Measurements from ENCODE around the gene PANX1.

The PANX1 gene

DNA sequence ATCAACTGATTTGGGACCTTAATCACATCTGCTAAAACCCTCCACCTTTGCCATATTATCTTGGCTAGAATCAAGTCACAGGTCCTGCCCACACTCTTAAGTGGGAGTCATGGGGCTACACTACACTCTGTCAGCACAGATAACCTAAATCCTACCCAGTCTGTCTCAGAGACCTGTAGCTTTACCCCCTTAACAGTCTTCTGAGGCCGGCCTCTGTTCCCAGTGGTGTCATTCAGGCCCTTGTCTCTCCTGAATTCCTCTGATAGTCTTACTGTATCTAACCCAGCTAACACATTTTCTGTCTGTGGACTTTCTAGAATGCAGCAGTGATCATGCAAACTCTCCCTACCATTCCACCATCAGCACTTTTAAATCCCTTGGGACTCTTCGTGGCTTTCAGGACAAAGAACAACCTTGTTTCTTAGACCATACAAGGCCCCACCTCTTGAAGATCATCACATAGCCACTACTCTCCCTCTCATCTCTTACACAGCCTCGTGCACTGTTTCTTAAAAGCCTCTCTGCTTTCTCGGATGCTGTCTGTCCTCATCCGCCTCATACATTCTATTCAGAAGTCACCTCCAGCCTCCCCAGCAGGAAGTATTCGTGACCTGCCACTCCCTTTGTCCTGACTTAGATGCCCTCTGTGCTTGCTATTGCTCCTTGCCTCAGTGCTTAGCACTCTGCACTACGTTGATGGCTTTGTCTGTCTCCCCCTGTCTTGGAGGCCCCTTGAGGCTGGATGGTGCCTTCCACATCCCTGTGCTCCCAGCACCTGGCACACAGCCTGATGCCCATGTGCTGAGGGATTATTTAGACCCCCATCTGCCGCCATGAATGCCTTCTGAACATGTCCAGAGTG, 57.9 kb downstream of the PANX1 start:
- no peak for DNase-seq

DNA sequence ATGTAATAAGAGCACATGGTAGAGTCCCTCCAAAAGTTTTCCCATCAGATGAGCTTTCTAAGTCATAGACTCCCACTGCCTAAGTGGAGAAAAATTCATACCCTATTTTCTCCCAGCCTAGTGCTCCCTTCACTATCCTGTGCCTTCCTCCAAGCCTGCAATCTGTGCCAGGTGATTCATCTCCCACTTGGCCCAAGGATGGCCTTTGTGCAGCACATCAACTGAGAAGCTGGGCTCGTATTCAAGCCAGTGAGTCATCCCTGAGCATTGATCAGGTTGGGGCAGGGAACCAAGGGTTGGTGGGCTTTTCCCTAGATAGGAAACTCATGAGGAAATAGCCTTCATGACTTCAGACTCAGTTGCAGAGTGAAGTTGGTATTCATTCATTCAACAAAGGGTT, 64.6 kb downstream of the PANX1 start:
- no peak for DNase-seq

DNA sequence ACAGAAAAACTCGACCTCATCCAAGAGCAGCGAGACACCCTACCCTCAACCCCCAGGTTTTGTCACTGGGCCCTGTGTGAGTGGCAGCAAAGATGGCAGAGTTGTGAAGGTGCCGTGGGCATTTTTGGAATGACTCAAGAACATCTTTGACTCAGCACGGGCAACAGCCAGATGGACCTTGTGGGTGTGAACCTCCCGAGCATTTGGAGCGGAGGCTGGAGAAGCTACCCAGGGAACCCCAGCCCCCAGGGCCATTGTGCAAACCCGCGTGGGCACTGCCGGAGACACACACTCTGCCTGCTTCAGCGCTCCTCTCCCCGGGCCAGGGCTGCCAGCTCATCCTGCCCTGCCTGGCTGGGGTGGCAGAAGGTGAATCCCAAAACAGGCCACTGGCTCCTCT, 66.1 kb downstream of the PANX1 start:
- DNase-seq = no peak

DNA sequence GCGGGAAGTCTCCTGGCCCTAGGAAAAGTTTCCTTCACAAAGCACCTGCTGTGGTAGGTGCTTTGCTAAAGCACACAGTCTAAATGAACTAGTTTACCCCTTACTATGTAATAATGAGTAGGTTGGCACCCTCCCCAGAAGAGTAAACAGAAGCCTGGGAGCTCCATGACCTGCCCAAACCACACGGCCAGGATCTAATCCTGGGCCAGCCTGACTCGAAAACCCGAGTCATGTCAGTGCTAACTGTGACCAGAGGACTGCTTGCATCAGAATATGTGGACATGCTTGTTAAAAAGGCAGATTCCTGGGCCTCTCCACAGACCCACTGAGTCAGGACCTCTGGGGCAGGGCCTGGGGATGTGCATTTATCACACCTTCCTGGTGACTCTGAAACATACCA, 67.7 kb downstream of the PANX1 start:
- no peak for DNase-seq

DNA sequence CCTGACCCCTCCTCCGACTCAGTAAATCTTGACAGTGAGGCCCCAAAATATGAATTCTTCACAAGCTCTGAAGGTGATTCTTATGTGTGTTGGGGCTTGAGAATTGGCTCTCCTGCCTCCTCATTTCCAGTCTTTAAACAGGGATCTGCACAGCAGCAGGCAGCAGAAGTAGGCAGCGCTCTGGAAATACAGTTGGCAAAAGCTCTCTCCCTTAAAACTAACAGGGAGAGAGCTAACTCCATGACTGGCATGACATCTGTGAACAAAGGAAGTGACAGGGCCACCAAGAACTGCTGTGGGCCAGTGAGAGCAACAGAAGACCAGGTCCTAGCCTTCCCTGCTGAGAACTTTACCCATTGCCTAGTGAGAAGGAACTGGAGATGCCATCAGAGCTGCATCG, 70.1 kb downstream of the PANX1 start:
- DNase-seq = no peak

DNA sequence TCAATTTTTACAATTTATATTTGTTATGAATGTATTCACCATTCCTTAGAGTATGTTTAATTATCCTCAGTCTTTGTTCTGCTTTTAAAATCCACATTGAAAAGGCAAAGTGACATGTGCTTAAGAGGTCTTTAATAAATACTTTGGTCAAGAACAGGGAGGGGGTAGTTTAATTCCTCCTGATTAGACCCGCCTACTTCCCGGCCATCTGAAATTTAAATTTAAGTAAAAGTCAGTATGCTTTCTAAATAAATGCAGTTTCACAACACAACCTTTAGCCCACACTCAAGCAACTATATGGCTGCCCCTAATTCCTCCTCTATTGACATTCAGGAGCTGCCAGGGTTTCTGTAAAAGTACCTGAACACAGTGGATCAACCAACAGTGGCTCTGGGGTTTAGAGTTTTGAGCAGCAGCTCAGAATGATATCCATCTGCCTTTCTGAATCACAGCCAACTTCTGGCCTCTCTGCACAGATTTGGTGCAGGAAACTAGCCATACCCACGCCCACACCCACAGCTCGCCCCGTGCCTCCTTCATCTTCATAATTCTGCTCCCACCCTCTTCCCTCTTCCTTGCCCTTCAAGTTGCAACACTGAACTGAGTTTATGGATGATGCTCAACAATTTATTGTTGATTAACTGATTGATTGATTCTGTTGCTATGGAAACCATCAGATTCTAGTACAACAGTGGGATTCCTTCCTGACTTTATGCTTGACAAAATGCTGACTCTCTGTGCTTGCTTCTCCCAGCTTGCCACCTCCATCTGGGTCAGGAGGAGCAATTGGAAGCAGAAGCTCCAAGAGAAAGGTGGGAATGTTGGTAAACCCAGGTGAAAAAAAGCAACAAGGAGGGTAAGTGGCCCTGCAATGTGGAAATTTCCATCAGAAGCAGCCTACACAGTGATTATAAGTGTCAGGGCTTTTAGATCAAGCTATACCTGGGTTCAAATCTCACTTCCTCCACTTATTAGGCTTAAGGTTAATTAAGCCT, 70.8 kb downstream of the PANX1 start:
- DNase-seq = no peak

DNA sequence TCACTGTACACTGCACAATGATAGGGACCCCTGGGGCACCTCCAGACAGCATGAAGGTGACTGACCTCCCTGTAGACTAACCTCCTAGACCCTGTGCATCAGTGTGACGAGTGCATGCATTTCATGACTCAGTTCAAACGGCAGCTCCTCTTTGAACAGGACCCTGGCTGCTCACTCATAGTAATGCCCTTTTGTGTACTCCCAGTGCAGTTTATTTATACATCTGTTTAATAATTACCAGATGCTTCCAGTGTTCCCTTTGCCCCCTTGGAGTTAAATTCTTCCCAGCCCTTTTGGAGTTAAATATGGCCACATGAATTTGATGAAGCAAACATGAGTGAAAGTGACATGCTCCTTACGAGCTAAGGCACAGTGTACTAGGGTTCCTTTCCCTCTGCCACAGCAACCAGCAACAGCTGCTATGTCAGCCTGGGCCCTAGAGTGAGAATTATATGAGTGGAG, 72.4 kb downstream of the PANX1 start:
- DNase-seq = no peak

DNA sequence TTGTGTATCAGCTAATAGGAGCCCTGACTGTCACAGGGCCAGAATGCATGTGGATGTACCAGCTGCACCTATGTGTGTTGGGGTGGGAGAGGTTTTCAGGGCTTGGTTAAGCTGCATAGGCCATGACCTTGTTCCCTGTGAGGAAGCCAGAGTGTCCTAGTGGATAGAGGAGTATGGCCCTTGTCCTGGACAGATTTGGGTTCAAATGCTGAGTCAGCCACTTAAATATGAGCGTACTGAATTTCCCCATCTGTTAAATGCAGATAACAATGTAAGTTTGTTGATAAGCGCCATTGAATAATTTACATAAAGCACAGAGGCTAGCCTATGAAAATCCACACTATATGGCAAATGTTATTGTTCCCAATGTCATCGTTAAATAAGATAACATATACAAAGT, 74.4 kb downstream of the PANX1 start:
- DNase-seq = no peak

DNA sequence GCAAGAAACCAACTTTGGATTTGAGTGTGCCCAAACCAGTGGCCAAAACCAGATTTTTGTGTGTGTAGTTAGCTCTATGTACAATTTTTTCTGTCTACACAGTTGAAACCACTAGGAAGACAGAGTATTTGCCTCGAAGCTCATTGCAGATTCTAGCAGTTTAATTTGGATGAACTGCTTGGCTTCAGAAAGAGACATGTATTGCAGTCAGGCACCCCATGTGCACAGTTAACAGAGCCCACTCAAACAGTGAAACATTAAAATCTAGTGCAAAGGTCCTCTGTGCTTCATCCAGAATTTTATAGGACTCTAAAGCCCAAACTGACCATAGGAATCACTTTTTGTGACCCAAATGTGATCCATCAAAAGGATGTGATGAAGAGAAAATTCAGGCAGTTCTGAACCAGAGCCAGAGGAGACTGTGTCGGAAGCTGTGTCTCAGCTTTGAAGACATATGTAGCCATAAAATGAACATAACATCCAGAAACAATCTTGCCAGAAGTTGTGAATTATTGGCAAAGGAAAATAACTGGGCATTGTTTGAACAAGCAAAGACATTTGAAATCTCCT, 82.7 kb downstream of the PANX1 start:
- DNase-seq = no peak

DNA sequence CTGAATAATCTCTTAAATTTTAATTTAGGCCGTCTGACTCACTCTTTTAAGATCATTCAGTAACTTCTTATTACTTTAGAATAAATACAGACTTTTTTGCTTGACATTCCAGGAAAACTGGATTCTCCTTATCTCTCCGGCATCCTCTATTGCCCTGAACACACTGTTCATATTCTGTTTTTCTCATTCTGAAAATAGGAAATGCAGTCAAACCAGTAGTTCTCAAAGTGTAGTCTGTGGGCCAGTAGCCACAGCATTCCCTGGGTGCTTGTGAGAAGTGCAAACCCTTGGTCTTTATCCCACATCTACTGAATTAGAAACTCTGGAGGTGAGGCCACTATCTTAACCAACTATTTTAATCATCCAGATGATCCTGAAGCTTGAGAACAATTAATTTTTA, 84.3 kb downstream of the PANX1 start:
- no peak for DNase-seq

DNA sequence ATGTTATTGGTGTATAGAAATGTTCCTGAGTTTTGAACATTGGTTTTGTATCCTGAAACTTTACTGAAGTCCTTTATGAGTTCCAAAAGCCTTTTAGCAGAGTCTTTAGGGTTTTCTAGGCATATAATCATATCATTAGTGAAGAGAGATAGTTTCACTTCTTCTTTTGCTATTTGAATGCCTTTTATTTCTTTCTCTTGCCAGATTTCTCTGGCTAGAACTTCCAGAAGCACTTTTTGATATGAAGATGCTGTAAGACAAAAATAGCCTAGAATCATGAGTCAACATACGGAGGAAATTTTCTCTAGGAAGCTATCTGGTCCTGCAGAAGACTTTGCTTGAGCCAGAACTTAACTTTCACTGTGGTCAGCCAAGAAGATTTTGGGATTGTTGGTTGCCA, 89.1 kb downstream of the PANX1 start:
- DNase-seq = no peak

DNA sequence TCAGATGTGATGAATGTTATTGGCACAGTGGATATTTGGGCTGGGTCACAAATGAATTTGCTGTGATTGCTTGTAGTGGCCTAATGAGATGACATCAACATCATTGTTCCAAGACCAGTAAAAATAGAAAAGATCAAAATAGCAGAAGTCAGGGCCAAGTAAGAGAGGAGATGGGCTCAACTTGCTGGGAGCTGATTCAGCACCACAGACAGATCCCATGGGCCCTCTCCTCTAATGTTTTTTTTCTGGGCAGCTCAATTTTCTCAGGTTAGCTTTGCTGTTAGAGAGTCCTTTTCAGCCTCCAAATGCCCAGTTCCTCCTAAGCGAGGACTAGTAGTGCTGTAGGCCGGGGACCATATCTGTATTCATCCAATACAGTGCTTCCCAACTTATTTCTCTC, 89.7 kb downstream of the PANX1 start:
- no peak for DNase-seq

DNA sequence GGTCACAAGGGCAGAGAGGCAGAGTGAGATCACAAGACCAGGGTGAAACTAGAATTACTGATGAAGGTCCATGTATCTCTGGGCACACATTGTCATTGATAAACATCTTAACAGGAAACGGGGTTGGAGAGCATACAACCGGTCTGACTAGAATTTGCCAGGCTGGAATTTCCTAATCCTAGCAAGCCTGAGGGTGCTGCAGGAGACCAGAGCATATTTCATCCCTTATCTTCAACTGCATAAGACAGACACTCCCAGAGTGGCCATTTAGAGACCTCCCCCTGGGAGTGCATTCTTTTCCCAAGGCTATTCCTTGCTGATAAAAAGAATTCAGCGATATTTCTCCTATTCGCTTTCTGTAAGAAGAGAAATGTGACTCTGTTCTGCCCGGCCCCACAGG, 91.1 kb downstream of the PANX1 start:
- no peak for DNase-seq

DNA sequence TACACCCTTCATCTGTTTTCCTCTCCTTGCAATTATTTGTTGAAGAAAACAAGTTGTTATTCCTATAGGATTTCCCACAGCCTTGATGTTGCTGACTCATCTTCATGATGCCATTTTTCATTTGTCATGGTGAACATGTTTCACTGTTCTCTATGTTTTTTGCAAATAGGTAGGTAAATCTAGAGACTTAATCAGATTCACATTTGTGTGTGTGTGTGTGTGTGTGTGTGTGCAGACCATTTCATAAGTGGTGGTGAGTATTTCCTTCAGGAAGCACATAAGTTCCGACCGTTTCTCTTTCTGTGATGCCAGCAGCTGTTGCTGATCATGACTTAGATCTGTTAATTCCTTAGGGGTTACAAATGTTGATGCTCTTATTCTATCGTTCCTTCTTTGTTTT, 95.4 kb downstream of the PANX1 start:
- DNase-seq = no peak

Data from activated effector memory CD4-positive, alpha-beta T cell treated with Interleukin-2 at 50 U/mL for 16 hours (primary cell).